ENCODE data around the gene UQCR11. TPM values are rescaled to one million over a fixed set of nuclear protein-coding genes. Genes with fewer than 3 reads are reported as not detected.

UQCR11 gene
- total and polyA plus RNA-seq, 2 of the 8 experiments (the other 6 are each of a cell fraction or from before 2014, with no cell fraction given), result 162 to 171 TPM

GRCh38 chr19:1634242-1634937 lies 29.1 kb upstream of the UQCR11 start (continued):
- TF ChIP-seq CHD7 (IDR thresholded peaks at IDR 0.05; ENCODE audit: insufficient replicate concordance, low read length) (no peak), RXRA (IDR thresholded peaks at IDR 0.05; ENCODE audit: insufficient read depth, low read depth, low read length) (no peak), TAF7 (optimal IDR thresholded peaks at IDR 0.05; ENCODE audit: borderline replicate concordance, low read depth, low read length) (no peak)
